Measurements from ENCODE around the gene CACNA2D3. TPM values are rescaled to one million over a fixed set of nuclear protein-coding genes. Genes with fewer than 3 reads are reported as not detected.

The CACNA2D3 gene
- total RNA-seq, 1 experiment from 2014 or later, result 7.6 TPM

DNA sequence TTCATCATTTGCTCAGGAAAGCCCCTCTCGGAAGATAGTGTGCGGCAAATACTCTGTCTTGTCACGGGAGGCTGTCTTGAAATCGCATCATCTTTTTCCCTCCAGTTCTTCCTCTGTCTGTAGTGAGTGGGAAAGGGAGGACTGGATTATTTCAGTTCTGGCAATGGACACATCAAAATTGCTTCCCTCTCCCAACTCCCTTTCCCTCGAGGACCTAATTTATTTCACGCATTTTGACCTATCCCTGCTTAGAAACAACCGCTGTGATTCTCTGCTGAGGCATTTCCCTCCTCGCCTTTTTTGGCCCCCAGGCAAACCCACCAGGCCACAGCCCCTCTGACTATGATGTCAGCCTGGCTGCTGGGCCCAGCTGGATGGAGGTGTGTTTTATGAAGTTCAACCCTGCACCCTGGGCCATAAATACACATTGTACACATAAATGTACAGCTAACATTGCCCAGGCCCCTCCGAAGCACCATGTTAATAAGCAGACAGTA is 944.2 kb downstream of the CACNA2D3 start:
- DNase-seq (ENCODE audit: low spot score), result no peak

DNA sequence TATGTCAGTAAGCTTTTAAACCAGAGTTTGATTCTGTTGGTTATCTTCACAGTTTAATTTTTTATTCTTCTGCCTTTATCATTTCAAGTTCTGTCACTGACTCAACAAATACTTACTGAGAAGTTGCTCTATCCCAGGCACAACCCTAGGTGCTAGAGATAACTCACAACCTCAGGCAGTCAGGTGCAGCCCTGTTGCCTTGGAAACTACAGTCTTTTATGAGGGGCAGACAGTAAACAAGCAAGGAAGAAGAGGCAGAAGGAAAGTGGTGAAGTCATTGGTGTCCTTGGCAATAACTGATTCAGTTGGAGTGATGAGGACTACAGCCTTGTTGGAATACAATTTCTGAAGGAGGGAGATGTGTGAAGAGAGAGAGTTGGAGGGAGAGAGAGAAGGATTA is 947.6 kb downstream of the CACNA2D3 start:
- no peak for DNase-seq (ENCODE audit: low spot score)

DNA sequence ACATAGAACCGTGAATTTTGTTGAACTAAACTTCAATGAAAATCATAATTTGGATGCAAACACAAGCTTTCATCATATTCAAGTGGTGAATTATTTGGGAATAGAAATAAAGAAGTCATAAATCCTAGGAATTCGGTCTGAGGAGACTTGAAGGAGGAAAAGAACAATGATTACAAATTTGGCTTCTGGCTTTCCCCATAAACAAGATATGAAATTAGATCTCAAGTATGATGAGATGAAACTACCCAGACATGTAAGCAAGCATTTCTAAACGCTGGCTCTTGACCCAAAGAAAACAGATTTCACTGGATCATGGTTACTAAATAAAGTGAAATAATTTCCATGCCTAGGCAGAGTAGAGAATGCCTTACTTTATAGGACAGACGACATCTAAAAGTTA is 952.4 kb downstream of the CACNA2D3 start:
- no peak for DNase-seq (ENCODE audit: low spot score)

DNA sequence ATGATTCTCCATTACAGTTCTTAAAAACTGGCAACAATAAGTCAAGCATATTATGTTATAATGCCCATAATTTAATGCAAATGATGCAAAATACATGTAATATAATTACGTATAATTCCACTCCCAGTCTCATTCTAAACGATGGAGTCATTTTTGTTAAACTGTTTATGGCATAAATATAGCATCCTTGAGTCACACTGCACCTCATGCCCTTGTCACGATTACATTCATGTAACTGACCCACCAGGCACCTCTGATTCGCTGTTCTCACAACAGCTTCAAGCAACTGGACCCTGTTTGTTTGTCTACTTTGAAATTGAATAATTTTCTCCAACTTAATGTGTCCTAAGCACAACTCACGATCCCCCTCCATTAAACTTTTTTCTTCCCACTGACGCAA is 953.5 kb downstream of the CACNA2D3 start:
- no peak for DNase-seq (ENCODE audit: low spot score)

DNA sequence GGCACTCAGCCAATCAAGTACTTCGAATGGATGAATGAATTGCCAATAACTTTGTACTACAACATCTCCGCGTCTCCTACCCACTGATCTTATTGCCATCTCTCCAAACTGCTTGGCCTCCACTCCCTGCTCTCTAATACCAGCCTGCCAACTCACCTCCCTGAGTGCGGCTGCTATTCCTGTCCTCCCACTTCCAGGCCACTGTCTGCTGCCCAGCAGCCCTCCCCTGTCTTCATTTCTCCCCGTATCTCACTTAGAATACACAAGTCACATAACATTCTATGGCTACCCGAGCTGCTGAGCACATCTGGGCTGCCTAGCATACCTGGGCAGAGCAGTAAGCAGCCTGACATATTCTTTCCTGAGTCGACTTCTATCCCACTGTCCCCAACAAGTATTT is 955.4 kb downstream of the CACNA2D3 start:
- no peak for DNase-seq (ENCODE audit: low spot score)

DNA sequence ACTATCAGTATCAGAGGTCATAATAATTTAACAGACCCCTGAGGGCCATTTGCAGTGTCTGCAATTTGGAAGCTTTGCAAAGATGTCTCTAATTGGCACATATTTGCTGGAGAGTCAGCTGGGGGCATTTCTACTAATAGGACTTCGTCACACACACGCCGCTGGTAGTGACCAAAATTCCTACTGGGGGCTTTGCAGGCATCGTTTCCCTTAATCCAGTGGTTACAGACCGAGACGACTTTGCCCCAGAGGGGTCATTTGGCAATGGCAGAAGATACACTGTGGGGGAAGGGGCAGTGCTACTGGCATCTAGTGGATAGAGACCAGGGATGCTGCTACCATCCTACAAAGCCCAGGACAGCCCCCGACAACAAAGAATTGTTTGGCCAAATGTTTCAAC is 956.5 kb downstream of the CACNA2D3 start:
- no peak for DNase-seq (ENCODE audit: low spot score)

DNA sequence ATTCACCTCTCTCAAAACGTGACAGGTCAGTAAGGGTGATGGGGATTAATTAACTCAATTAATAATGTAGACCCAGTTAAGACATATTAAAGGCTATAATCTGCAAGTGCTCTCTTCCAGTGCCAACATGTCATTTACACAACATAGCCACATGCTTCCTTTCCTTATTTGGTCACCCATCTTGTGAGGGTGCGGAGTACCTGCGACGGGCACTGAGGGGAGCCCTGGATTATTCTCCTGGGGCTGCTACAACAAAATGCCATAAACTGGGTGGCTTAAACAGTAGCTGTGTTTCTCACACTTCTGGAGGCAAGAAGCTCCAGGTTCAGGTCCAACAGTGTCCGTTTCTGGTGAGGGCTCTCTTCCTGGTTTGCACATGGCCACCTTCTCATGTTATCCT is 962.9 kb downstream of the CACNA2D3 start:
- DNase-seq (ENCODE audit: low spot score), result no peak

DNA sequence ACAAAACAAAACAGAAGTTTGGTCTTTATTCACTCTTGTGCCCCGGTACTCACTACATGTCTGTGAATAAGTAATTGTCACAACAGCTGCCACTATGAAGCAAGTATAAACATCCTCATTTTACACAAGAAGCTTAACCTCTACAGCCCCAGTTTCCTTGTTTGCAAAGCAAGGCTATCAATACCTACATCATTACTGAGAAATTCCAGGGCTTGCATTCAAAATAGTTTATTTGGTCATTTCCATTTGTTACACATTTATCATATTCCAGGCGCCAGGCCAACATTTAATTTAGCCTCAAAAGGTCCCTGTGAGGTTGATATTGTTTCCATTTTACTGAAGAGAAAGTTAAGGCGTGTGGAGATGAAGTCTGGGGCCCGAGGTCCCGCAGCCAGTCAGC is 966.9 kb downstream of the CACNA2D3 start:
- no peak for DNase-seq (ENCODE audit: low spot score)

DNA sequence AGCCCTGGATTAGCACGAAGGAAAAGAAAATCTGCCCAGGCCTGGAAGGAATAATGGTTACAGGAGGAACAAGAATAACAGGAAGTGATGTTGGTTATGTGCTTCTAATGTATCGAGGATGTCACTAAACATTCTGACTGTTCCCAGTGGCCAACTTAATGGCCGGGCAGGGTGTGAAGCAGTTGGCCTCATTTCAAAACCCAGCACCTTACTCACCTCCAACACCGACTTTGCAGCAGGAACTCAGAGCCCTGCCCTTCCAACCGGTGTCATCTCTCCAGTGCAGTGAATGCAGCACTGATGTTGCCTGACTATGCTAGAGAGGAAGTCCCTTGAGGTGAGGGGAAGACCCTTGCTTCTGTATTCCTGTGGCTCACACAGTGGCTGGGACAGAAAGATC is 967.9 kb downstream of the CACNA2D3 start:
- DNase-seq (ENCODE audit: low spot score), result no peak

DNA sequence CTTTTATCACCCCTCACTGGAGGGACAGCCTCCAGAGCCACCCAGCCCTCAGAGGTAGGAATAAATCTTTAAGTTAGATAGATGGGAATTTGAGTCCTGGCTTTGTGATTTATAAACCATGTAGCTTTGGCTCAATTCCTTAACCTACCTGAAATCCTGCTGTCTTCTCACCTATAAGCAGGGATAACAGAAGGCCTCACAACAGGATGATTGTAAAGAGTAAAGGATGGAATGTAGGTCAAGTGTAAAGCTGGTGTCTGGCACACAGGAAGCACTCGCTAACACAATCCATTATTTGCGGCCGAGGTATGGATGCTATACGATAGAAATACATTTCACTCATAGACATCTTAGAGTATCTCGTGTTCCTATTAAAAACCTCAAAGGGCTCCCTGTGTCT is 968.4 kb downstream of the CACNA2D3 start:
- no peak for DNase-seq (ENCODE audit: low spot score)

DNA sequence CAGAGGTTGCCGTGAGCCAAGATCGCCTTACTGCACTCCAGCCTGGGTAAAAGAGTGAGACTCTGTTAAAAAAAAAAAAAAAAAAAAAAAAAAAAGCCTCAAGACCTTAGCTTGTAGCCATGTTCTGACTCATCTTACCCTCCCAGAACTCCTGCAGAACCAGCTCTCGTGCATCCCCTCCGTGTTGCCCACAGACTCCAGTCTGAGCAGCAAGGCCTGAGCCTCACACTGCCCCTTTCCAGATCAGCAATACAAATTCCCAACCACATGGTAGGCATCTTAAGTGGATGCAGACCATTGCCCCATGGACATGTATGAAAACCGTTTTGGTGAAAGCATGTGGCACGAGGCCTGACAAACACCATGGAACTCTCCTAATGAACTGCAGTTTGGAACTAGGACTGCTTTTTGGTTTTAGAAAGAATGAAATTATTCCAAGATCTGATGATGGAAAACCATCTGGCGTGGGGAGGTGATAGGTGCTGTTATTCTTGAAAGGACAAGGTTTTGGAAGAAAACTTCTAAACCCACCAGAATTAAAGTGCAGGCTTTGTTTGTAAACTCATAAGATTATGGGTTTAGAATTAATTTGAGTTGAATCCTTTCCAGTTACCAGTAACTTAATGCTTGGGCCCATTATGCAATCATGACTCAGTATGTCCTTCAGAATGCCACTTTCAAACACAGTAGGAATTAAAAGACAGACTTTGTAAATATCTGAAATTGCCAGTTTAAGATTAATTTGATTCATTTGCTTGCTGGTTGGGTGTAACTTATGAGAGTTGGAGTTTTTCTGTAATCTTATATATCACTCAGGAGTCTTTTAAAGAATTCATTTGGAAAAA is 969.3 kb downstream of the CACNA2D3 start:
- no peak for DNase-seq (ENCODE audit: low spot score)

DNA sequence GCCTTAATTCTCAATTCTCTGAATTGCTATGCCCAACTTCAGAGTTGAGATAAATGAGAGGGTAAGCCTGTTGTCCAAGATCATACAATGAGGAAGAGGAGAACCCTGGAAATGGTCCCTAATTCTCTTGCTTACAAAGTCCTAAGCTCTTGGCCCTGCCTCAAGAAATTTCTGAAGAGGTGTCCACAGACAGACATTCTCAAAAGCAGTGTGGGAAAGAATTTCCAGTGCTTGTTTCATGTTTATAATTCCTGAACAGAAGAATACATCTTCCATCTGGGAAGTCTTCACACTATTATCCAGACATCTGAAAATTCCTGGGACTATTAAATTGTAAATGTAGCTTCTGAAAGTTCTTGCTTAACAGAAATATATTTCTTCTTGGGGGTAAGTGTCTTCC is 972.3 kb downstream of the CACNA2D3 start:
- DNase-seq (ENCODE audit: low spot score), result no peak

DNA sequence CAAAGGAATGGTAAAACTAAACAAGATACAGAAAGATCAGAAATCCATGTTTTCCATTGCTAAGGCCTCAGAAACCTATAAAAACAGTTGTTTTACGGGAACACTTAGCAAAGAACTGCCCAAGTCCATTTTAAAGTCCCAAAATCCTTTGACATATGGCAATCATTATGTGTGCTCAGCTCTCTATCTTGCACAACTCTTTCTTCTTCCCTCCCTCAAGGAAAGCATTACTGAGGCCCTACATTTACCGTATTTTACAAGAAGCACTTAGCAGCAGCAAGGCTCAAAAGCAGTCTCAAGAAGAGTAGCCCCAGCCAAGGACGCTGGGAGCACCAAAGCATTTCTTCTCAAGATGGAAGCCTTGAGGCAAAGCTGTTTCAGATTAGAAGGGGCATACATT is 975.1 kb downstream of the CACNA2D3 start:
- no peak for DNase-seq (ENCODE audit: low spot score)

DNA sequence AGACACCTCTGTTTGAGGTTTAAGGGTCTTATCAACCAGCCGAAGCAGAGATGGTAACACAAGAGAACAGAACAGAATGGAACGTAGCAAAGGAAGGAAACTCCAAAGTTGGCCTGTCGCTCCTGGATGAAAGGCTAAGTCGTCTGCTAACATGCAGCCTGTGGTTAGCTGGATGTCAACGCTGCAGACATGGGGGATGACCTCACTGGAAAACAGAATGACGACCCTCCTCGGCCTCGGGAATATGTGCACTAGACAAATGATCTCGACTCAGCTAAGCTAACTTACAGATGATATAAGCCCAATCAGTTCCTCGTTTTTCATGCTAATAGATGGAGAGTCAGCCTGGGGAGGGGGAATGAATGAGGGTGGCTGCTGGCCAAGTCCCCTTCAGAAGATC is 983.3 kb downstream of the CACNA2D3 start:
- no peak for DNase-seq (ENCODE audit: low spot score)

DNA sequence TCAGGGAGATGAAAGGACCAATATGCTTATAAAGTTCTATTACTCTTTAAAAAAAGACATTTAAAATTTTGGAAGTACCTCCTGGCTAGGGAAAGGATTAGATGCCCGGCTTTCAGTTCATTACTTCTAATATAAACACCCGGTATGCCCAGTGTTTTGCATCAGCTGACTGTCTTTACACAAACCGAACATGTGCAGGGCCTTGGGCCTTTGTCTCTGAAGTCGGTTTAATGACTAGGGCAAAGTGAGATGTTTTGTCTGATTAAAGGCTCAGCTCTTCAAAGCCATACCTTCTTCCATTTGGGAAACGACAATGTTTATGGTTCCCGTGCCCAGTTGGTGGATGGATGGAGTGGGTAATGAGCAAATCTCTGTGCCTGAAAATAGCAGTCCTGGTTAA is 984.8 kb downstream of the CACNA2D3 start:
- no peak for DNase-seq (ENCODE audit: low spot score)

DNA sequence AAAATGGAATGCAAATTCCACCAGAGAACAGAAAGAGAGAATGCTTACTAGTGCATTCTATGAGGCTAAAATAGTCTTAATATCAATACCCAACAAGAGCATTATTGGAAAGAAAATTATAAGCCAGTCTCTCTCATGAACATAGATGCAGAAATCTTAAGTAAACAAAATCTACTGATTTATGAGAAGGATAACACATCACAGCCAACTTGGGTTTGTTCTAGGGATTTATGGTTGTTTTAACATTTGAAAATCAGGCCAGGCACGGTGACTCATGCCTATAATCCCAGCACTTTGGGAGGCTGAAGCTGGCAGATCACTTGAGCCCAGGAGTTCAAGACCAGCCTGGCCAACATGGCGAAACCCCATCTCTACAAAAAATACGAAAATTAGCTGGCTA is 989.6 kb downstream of the CACNA2D3 start:
- peak; percentile 16 for DNase-seq (ENCODE audit: low spot score)

DNA sequence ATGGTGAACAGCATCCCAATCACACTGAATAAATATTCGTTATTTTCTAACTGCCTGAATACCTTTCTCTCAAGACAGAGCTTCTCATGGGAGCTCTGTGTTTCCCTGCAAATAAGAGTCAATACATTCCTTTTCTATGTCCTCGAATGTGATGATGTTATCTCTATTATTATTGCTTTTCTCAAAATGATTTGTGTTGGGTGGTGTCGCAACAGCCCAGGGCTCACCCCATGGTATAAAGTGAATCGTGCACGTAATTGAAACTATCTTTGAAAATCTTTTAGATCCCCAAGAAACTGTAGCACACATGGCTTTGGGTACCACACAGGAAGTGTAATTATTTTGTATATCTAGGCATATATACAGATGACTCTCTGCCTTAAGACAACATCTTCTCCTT is 996.1 kb downstream of the CACNA2D3 start:
- DNase-seq (ENCODE audit: low spot score), result no peak

DNA sequence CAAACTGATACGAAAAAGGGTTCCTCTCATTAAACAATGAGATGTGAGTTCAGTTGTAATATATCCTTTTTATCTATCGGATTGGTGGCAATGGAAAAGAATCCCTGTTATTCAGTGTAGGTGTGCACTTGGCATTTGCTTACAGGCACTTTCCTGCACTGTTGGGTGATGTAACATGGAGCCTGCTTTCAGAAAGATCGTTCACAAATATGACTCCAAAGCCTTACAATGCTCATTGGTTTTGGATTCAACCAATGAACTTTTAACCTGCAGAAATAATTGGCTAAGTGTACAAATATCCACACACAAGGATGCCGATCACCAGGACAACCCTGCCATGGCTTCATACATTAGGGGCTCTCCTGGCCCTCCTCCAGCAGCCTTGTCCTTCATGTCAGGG is 996.9 kb downstream of the CACNA2D3 start:
- no peak for DNase-seq (ENCODE audit: low spot score)

DNA sequence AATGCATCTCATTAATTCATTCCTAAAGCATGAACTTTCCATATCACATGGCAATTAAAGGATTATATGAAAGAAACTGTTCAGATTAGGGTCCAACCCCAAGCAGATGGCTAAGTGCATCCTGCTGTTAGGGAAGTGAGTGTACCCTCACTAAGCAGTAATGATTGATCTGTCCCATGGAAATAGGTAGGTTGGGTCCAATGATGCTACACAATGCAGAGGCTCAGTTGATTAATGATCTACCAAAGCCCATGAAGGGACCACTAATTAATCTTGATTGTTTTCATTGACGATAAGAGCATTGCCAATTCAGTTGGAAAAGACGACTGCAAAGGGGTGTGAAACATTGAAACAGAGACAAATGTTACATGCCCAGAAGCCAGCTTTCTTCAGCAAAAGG is 1000.0 kb downstream of the CACNA2D3 start:
- DNase-seq (ENCODE audit: low spot score), result no peak

Other genes starting within 250 kb of the CACNA2D3 start
- 20.2 and 24.1 TPM in 2 replicates for gene ACTR8, start 240.4 kb upstream of the CACNA2D3 start, total RNA-seq (2014; rRNA removed; shearing (Covaris generic))
- gene SELENOK, start 230.7 kb upstream of the CACNA2D3 start, total RNA-seq (2014; rRNA removed; shearing (Covaris generic)), result 40.9 and 52.5 TPM in 2 replicates

Measured in A172 (cell line).